GM12801 (cell line): ENCODE measurements around the gene PLA2G4F.

ENCODE experiments used
- CTCF ChIP-seq: IDR thresholded peaks from one replicate; pipeline ENCODE4 v1.5.1; 2011; ENCODE audit warnings: control low read depth; ENCODE audit not compliant: insufficient read length; ENCODE audit errors: extremely low read depth

The PLA2G4F gene

GRCh38 chr15:42151736-42152135 lies 4.7 kb downstream of the PLA2G4F start:
- TF ChIP-seq CTCF: no peak

GRCh38 chr15:42151141-42151561 lies 5.3 kb downstream of the PLA2G4F start:
- no peak for TF ChIP-seq CTCF

DNA sequence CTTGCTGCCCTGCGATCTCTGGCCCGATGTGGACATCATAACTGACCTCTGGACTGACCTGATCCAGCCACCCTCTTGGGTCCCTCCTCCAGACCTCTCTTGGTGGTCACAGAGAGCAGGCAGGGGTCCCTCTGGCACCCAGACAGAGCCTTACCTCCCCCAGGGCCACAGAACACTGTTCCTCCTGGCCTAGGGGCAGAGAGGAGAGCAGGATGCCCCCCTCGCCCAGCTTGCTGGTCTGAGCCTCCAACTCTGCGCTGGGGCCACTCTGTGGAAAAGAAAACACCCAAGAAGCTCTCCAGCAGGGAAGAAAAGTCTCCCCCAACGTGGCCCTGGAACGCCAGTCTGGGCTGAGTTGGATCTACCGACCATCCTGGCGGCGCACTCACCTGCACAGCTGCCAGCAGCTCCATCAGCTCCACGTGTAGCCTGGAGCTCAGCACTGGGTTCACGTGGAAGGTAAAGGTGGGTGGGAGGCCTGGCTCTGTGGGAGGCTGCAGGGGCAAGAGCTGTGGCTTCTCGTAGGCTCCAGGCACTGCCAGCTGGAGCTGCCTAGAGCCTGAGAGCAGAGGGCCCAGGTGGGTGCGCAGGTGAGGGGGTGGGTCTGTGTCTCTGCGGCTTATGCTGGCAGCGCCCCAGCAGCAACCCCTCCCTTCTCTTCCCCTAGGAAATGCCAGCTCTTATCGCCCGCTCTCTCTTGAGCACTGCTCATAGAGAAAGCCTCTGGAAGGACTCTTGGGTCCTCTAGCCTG lies 6.0 kb downstream of the PLA2G4F start:
- no peak for TF ChIP-seq CTCF

- no peak for TF ChIP-seq CTCF
These were observed 6.8 kb downstream of the PLA2G4F start for GRCh38 chr15:42149493-42150218.

DNA sequence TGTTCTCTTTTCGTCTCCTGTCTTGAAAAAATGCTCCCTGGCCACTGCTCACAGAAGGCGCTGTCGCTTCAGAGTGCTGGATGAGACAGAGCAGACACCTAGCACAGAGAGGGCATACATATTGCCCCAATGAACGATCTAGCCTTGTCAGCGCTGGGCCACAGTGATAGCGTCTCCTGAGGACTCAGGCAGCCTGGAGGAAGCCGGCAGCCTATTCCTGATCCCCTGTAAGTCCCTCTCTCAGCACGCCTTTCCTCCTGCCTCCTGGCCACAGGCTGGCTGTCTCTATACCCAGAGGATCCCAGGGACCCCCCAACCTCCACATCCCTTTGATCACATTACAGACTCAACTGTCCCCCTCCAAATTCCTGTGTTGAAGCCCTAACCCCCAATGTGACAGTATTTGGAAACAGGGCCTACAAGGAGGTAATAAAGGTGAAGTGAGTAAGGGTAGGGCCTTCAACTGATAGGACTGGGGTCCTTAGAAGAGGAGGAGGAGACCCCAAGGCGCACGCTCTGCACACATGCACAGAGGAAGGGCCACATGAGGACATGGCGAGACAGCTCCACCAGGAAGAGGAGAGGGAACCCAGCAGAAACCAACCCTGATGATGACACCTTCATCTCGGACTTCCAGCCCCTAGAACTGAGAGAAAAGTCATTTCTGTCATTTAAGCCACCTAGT lies 7.5 kb downstream of the PLA2G4F start:
- TF ChIP-seq CTCF: no peak

GRCh38 chr15:42147431-42147735 lies 9.1 kb downstream of the PLA2G4F start:
- TF ChIP-seq CTCF: no peak
